Left lung (tissue), 10 donors: Measurements from ENCODE around the gene WNT11. TPM values are rescaled to one million over a fixed set of nuclear protein-coding genes. Genes with fewer than 3 reads are reported as not detected.

Experiments used
- ATAC-seq: fragments of 200-7000 bp; cut with Tn5 transposase; one replicate; pipeline ENCODE4 v1.9.1; 2020; ENCODE audit warnings: moderate library complexity
- DNase-seq, 4 donors: peaks; one replicate each; pipeline ENCODE4 v3.0.0-alpha.2; 2013 to 2020
- H3K27ac ChIP-seq, 2 donors: fragments of 200-600 bp; sonication (generic) in 1 of 2; one replicate each; pipeline versions ENCODE4 v1.5.0 to v1.8.0; 2020 to 2021
- H3K27me3 ChIP-seq, 2 donors: fragments of 200-600 bp; sonication (generic) in 1 of 2; one replicate each; pipeline versions ENCODE4 v1.5.0 to v1.8.0; 2020 to 2021
- H3K36me3 ChIP-seq, 2 donors: fragments of 200-600 bp; sonication (generic) in 1 of 2; one replicate each; pipeline versions ENCODE4 v1.5.0 to v1.8.0; 2020 to 2021
- H3K4me1 ChIP-seq, 2 donors: fragments of 200-600 bp; one replicate each; pipeline ENCODE4 v1.8.0; 2021
- H3K4me3 ChIP-seq, 2 donors: fragments of 200-600 bp; sonication (generic) in 1 of 2; one replicate each; pipeline versions ENCODE4 v1.5.0 to v1.8.0; 2020 to 2021; ENCODE audit warnings: mild to moderate bottlenecking in 1 of 2
- H3K9me3 ChIP-seq, 2 donors: fragments of 200-600 bp; sonication (generic) in 1 of 2; one replicate each; pipeline versions ENCODE4 v1.5.0 to v1.8.0; 2020 to 2021
- CTCF ChIP-seq, 2 donors: fragments of 200-600 bp; sonication (generic) in 1 of 2; IDR thresholded peaks; one replicate each; pipeline versions ENCODE4 v1.5.0 to v1.8.0; 2021; ENCODE audit warnings: antibody characterized with exemption in 2 of 2
- intact Hi-C, 2 donors: fragments of 100-400 bp; cut with DNase I; formaldehyde crosslinking; loops; one replicate each; pipeline versions ENCODE4 v1.11.2 to v1.14.2; 2022
- polyA plus RNA-seq, 6 donors: library from polyadenylated mRNA; unstranded; fragments of 120-200 nt; gene quantifications; one replicate each; pipeline ENCODE4 v1.2.1, GENCODE V29; 2013; ENCODE audit not compliant: insufficient read length in 6 of 6
- total RNA-seq, 2 donors: library from RNA; stranded (reverse); fragmentation: NEBNext Ultra II Directional; extraction: Animal tissue kit (Norgen Biotek cat#: 25700); gene quantifications; one replicate each; pipeline ENCODE4 v1.2.1, GENCODE V29; 2021
- donor health status: DM: no; HTN: yes; CAD: no.
- donor health status: DM: no; HTN: no; CAD: no.

WNT11 gene
- total and polyA plus RNA-seq, 8 donors = 1.3 to 64.0 (median 54.3) TPM

- no peak for TF ChIP-seq CTCF (IDR thresholded peaks at IDR 0.05)
- Histone ChIP-seq H3K9me3 (no peaks in the 10 kb centered on the region), H3K27ac (peak overlapping the region in 1 of 2 donors; percentile 61), H3K4me1 (peaks cover 16 to 18% of the 10 kb centered on the region in 2 donors), H3K27me3 (no peaks in the 10 kb centered on the region), H3K4me3 (no peak overlapping the region), H3K36me3 (no peaks in the 10 kb centered on the region)
- DNase-seq (no peak), ATAC-seq (no peak)
- intact Hi-C loops = no loop called here
Measured at GRCh38 chr11:76185511-76185910, 20.8 kb downstream of the WNT11 start.

GRCh38 chr11:76184551-76184993, 21.7 kb downstream of the WNT11 start:
- H3K27me3 ChIP-seq = no peaks in the 10 kb centered on the region
- H3K4me3 ChIP-seq = no peak overlapping the region
- TF ChIP-seq CTCF (IDR thresholded peaks at IDR 0.05) = no peak
- peaks cover 16 to 18% of the 10 kb centered on the region in 2 donors for H3K4me1 ChIP-seq
- intact Hi-C loops = no loop called here
- no peak for DNase-seq
- H3K36me3 ChIP-seq = no peaks in the 10 kb centered on the region
- H3K9me3 ChIP-seq = no peaks in the 10 kb centered on the region
- no peak for ATAC-seq
- peak overlapping the region in 1 of 2 donors; percentile 19 for H3K27ac ChIP-seq

- ATAC-seq = no peak
- no peaks in the 10 kb centered on the region for H3K27me3 ChIP-seq
- TF ChIP-seq CTCF (IDR thresholded peaks at IDR 0.05) = no peak
- no peak for DNase-seq
- H3K9me3 ChIP-seq = no peaks in the 10 kb centered on the region
- no peaks in the 10 kb centered on the region for H3K36me3 ChIP-seq
- no peak overlapping the region for H3K27ac ChIP-seq
- no peak overlapping the region for H3K4me3 ChIP-seq
- intact Hi-C loops = no loop called here
- H3K4me1 ChIP-seq = peaks cover 12% of the 10 kb centered on the region in 2 donors
Measured at GRCh38 chr11:76181371-76181770, 24.9 kb downstream of the WNT11 start.

GRCh38 chr11:76179147-76179546, 27.2 kb downstream of the WNT11 start:
- Histone ChIP-seq H3K27me3 (no peaks in the 10 kb centered on the region), H3K4me1 (no peaks in the 10 kb centered on the region), H3K4me3 (no peak overlapping the region), H3K9me3 (no peaks in the 10 kb centered on the region), H3K36me3 (no peaks in the 10 kb centered on the region), H3K27ac (no peak overlapping the region)
- intact Hi-C loops = no loop called here
- DNase-seq (no peak), ATAC-seq (no peak)
- TF ChIP-seq CTCF (IDR thresholded peaks at IDR 0.05) = no peak

- no peak for ATAC-seq
Measured at GRCh38 chr11:76177250-76177686, 29.0 kb downstream of the WNT11 start.

More at GRCh38 chr11:76177250-76177686, 29.0 kb downstream of the WNT11 start:
- H3K9me3 ChIP-seq = no peaks in the 10 kb centered on the region
- no peak overlapping the region for H3K27ac ChIP-seq
- no peak for DNase-seq
- no peaks in the 10 kb centered on the region for H3K36me3 ChIP-seq
- H3K4me1 ChIP-seq = no peaks in the 10 kb centered on the region
- intact Hi-C loops = no loop called here
- no peaks in the 10 kb centered on the region for H3K27me3 ChIP-seq
- H3K4me3 ChIP-seq = no peak overlapping the region
- TF ChIP-seq CTCF (IDR thresholded peaks at IDR 0.05) = no peak
